NCI-H2029 treated with DMSO at 0.1 percent for 48 hours (cell line): ENCODE measurements around the gene TLE2.
A peak's percentile ranks its signal among the peaks of the same experiment; 100 is the strongest.

Experiments used
- DNase-seq: peaks from one replicate; lab custom pipeline; 2025; lab: John Stamatoyannopoulos, UW

TLE2 gene

DNA sequence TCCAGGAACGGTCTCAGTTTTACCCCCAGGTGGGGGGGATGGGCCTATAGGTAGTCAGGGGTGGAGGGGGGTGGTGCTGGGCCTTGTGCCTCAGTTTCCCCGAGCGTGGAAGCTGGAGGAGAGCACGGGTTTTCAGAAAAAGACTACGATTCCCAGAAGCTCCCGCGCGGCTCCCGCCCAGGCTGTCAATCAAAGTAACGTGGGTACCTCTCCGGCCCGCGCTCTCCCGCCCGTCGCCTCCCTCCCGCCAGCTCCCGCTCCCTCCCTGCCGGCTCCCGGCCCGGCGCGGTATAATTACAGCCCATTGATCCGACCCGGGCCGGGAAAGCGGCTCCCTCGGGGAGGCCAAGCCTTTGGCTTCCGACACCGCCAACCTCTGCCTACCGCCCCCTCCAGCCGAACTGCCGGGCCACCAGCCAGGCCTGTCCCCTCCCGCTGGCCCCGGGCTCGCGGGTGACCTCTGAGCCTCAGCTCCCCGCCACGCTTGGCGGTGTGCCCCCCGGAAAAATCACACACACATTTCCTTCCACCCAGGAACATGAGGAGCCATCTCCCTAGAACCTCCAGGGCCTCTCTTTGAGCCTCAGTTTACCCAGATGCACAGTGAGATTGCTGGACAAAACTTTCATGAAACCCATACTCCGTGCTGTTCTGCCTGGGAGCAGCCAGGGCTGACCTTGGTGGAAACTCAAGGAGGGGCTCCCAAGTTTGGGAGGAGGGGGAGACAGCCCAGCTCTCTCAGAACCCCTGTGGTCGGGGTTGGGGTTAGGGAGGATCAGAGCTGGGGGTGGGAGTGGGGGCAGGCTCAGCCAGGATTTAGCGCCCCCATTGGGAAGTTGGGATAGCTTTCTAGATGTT is 7.3 kb upstream of the TLE2 start:
- peak; percentile 95 for DNase-seq

DNA sequence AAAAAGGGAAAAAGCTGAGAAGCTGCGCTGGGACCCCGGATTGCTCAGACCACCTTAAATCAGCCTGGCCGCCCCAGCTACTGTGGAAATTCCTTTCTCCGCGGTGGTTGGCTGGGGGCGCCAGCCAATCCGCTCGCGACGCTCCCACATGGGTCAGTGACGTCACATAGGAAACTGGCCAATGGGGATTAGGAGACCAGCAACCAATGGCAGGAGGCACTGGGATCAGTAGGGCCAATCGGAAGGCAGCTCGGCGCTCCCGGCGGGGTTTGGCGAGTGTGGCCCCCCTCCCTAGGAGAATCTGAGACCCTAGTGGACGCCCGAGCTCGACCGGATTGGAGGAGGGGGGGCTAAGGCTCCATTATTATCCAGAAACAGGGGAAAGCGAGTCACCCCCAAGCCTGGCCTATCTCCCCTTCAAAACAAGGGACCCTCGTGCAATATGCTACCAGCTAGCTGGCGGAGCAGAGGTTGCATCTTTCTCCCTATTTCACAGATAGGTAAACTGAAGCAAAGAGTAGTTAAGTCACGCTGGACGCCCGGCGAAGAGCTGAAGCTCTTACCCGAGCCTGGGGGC is 6.5 kb upstream of the TLE2 start:
- peak; percentile 97 for DNase-seq

DNA sequence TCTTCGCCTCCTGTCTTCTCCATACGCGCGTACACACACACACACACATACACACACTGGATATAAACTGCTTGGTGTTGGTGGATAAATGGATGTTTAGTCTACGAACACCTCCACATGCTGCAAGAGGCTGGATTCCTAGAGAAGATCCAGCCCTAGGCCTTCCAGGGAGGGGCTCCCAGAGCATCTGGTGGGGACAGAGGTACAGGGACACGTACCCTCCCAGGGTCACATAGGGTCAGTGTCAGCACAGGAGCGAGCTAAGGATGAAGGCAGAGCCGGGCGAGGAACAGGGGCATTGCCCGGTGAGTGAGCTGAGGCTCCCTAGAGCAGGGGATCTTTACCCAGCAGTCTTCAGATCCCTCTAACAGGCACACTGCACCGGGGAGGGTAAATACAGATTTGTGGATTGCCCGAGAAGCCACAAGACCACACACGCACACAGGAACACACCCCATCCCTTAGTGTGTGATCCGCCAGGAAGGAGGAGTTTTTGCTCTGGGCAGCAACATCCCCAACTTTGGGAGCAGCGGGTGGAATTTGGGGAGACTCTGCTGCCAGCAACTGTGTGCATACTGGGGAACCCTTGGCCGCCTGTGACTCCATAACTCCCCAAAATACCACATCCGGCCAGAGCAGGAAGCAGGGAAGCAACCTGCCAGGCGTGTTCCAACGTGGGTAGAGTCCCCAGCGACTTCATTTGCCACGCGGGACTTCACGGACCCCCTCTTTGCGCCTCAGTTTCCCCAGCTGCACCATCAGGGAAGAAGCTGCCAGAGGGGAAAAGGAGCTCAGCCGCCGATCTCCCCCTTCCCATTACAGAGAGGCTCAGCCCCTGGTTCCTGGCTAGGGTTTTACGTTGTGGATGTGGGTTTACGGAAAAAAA is 5.8 kb upstream of the TLE2 start:
- no peak for DNase-seq

DNA sequence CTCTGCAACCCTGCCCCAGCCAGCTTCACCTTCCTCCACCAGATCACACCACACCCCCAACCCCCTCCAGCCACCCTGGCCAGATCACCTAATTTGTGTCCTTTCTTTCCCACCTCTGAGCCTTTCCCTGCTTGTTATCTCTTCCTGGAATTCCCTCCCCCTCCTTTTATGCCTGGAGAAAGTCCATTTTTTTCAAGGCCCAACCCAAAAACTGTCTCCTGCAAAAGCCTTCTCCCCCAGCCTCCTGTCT is 5.3 kb upstream of the TLE2 start:
- no peak for DNase-seq

DNA sequence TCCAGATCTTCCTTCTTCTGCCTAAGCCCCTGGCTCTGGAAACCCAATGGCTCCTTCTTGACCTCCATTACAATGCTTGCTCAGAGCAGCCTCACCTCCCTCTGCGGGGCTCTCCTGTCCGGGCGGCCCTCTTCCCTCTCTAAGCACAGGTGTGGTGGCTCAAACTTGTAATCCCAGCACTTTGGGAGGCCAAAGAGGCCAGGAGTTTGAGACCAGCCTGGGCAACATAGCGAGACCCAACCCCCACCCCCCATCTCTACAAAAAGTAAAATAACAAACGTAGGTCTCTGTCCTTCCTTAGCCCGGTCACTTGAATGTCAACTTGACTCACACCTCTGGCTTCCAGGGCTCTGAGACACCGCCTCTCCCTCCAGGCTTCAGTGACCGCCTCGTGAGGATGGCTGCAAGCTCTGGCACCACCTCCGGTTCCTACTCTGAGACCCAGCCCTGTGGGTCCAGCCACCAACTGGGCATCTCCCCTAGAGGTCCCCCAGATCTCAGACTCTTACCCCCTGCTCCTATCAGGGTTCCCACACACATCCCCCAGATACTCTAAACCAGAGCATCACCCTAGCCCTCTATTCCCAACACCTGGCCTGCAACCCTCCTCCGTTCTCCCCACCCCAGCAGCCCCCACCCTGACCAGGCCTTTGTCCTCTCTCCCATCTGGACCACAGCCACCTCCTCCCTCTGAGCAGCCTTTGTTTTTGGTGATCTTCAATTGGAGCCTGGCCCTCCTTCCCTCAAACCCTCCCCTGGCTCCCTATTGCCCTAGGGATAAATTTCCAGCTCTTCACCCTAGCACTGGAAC is 4.7 kb upstream of the TLE2 start:
- no peak for DNase-seq

DNA sequence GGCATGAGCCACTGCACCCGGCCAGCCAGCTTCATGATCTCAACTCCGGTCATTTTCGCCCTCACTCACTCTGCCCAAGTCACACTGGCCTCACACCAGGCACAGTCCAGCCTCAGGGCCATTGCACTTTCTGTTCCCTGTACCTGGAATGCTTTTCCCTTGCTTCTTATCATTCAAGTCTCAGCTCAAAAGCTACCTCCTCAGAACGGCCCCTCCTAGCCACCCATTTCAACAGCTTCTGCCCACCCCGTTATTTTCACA is 2.5 kb upstream of the TLE2 start:
- DNase-seq: no peak

DNA sequence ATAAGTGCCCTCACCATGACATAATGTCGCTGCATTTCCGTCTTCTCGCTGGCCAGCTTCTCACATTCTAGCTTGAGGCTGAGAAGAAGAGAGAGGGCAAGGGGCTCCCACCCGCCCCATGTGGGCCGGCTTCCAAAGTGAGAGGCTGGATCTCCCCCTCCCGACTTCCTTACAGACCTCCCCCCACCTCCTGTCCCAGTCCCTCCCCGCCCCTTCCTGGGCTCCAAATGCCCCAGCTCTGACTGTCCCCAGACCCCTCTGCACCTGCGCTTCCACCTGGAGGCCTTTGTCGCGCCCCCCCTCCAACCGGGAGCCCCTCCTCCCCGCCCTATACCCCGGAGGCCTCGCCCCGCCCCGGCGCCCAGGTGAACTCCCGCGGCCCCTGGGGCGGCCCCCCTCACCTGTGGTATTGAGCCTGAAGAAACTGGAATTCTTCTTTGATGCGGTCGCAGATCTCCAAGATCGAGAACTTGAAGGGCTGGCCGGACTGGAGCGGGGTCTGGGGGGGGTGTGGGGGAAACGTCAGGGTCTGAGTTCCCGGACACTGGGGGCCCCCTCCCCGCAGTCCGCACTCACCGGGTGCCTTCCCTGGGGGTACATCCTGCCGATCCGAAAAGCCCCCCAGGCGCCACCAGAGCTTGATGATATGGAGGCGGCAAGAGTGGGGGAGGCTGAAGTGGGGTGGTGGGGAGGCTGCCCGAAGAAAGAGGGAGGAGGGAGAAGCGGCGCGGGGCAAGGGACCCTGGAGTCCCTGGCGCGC is 595 bp downstream of the TLE2 start:
- DNase-seq: no peak

DNA sequence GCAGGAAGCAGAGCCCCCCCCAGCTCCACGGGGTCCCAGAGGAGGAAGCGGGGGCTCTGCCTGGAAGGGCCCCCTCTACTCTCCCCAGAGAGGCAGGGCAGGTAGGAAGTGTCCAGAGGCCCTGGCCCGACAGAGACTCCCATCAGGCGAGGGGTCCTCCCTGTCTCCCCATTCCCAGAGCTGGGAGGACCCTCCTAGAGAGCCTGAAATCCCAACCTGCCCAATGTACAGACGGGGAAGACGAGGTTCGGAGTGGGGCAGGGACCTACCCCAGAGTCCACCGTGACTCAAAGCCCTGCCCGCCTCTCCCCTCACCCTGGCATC is 1.1 kb downstream of the TLE2 start:
- DNase-seq: no peak

DNA sequence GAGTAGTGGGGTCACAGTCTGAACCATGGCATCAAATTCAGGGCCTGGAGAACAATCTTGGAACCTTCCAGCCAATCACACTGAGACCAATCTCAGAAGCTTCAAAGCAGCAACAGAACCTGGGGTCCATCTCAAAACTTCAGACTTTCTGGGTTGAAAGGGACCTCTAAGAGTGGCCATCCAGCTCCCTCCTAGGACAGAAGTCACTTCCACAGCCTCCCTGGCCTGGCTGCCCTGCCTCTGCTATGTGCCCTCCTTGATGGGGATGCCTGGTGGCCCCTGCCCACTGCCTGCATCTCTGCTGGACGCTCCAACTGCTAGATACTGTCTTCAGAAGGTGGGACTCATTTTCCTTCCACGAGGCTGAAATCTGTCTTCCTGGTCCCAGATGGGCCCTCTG is 1.8 kb downstream of the TLE2 start:
- DNase-seq: no peak

DNA sequence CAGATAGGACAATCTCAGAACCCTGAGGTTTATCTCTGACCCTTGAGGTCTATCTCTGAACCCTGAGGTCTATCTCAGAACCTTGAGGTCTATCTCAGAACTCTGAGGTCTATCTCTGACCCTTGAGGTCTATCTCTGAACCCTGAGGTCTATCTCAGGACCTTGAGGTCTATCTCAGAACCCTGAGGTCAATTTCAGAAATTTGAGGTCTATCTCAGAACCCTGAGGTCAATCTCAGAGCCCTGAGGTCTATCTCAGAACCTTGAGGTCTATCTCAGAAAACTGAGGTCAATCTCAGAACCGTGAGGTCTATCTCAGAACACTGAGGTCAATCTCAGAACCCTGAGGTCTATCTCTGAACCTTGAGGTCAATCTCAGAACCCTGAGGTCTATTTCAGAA is 2.3 kb downstream of the TLE2 start:
- no peak for DNase-seq

DNA sequence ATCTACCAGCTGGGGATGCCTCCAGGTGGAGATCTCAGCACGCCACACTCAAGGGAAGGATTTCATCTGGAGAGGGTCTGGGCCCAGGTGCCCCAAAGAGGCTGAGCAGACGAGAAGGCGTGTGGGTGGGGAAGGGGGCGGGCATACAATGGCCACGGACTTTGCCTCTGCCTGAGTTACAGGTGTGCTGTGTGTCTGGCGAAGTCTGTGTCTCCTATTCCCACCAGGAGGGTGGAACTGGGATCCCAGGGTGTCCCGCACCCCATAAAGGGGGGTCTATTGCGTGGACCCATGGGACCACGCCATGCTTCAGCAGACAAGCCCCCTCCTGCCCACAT is 3.6 kb downstream of the TLE2 start:
- no peak for DNase-seq

DNA sequence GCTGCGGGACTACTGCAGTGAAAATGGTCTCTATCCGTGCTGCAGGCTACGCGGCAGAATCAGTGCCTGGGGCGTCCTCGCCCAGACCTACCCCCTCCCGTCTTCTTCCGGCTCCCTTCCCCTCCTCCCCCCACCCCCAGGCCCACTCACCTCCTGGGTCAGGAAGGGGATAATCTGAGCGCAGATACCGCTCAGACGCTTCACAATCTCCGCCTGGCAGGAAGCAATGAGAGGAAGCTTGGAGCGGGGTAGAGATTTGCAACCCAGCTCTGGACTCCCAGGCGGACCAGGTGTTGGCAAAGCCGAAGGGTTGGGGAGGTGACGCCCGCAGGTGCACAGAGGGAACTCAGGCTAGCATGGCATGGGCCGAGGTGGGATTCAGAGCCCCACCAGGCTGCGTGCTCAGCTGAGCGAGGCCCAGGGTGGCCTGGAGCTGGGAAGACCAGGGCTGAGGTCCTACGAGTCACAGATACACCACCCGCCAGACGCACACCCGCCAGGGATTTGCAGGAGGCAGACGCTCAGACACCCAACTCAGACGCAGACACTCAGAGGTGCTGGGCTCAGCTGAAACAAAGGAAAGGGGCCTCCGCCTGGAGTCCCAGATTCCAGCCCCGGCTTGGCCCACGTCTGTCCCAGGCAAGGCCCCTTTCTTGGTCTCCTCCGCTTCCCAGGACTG is 4.1 kb downstream of the TLE2 start:
- DNase-seq: no peak

DNA sequence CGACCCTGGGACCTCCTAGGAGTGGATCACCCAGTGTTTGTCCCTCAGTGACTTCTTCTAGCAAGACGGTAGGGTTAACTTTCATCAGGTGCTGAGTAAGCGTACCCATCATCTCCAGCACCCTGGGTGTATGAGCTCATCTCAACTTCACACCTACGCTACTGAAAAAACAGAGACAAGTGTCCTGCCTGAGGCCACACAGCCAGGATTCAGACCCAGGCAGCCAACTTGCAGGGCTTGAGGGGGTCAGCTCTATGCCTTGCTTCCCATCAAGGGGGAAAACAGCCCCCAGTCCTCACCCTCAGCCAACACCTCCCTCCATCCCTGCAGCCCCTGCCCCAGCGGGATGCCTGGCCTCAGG is 4.6 kb downstream of the TLE2 start:
- no peak for DNase-seq

DNA sequence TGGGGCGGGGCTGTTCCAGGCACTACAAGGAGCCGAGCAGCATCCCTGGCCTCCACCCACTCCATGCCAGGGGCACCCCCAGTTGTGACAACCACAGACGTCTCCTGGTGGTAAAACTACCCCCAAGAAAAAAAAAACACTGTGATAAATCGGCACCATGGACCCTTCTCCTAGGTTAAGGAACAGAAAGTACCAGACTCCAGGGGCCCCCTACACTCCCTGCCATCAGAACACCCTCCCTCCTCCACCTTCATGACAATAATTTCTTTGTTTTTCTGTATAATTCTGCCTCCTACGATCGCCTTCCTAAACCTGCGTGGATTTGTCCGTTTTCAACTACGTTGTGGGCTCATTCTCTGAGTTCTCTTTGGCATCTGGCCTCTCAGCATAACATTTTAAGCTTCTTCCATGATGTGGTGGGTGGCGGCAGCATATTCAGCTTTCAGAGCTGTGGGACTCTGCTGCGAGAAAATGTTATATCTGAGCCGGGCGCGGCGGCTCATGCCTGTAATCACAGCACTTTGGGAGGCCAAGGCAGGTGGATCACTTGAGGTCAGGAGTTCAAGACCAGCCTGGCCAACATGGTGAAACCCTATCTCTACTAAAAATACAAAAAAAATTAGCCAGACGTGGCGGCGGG is 8.6 kb downstream of the TLE2 start:
- no peak for DNase-seq

DNA sequence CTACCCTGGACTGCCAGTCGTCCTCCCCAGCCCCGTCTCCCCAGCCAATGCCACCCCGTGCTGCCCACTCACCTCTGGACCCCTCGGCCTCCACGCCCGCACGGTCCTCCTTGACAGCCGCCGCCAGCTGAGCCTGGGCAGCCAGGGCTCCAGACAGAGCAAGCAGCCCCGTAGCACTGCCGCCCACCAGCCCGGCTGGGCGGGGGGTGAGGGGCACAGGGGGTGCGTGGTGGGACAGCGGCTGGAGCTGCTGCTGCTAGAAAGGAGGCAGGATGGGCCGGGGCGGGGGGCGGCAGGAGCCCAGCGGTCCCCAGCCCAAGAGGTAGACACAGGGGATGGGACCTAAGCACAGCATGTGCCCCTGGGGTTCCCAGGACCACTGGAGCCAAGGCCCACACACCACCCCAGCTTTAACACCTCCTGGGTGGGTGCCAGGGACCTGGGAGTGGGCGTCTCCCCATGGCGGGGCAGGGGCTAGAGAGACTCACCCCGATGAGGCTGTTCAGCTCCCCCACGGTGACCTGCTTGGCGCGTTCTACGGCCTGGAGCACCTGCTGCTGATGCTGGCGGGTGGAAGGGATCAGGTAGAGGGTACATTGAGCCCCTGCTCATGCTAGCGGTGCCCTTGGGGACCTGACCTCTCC is 9.7 kb downstream of the TLE2 start:
- DNase-seq: no peak

DNA sequence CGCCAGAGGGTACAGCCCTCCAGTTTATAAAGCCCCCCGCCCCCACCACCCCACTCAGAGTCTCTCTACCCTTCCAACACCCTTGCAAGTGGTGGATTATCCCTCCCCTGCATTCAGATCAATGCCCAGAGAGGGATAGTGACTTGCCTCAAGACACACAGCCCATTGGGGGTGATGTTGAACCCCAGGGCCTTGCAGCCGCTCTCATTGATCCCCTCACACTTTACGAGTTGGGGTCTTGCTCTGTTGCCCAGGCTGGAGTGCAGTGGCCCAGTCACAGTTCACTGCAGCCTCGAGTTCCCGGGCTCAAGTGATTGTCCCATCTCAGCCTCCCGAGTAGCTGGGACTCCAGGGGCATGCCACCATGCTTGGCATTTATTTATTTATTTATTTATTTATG is 11.2 kb downstream of the TLE2 start:
- no peak for DNase-seq

DNA sequence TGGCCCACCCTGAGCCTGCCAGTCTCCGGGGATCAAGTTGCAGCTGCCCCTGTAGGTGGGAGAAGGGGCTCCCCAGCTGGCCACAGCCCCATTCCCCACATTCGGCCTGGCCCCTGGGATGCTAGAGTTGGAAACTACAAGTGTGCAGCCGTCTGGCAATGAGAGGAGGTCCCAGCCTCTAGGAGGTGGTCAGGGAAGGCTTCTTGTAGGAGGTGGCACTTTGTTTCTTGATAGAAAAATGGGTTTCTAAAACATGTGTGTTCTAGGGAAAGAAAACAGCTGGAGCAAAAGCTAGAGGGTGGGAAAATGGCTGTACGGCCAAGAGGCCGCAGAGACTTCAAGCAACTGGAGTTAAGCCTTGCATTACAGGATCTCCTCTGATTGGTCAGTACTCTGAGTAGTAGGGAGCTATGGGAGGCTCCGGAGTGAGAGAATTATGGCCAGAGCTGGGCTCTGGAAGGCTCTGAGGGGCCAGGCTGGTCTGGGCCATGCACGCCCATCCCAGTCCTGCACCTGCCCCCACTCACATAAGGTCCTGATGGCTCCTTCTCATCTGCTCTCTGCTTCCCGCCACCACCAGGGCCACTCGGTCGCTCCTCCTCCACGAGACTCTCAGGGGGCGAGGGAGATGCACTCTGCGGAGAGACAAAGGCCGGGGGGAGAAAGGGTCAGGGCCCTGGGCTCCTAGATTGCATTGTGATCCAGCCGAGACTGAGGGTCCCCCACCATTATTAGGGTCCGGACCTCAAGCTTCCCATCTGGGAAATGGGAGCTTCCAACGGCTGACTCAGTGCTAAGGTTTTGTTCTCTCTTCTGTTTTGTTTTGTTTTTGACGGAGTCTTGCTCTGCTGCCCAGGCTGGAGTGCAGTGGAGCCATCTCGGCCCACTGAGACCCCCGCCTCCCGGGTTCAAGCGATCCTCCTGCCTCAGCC is 13.7 kb downstream of the TLE2 start:
- no peak for DNase-seq

DNA sequence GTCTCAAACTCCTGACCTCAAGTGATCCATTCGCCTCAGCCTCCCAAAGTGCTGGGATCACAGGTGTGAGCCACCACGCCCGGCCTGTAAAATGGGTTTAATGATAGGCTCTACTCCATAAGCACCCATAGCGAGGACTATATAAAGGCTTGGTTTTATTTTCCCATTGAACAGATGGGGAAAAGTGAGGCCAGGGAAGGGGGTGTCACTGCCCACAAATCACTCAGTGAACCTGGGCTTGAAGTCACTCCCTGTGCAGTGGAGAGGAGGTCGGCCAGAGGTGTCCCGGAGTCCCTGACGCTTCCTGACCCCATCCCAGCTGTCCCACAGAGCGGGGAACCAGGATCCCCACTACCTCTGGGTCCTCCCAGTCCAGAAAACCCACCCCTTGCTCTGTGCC is 14.9 kb downstream of the TLE2 start:
- DNase-seq: no peak

DNA sequence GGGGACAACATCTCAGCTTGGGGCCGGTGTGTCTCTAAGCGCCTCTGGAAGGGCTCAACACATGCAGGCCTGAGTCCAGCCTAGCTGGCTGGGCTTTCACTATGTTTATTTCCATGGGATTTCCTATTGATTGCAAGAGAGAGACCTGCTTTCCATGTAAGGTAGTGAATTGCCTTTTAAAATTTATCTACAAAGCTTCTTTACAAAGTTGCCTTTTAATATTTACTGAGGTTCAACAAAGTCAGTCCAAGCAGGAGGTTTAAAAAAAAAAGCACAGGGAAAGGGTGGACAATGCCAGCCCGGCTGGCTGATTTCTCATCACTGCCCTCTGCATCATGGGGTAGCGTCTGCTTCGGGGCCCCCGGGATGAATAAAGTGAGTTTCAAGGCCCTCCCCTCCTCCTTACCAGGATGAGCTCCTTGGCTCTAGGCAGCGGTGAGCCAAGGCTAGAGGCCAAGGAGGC is 15.8 kb downstream of the TLE2 start:
- DNase-seq: no peak
